Stimulated activated CD4-positive, alpha-beta T cell treated with anti-CD3 and anti-CD28 coated beads, Interleukin-1b, Interleukin-23, amount 100 ng/mL, for 48 hours (primary cell): ENCODE measurements around the gene ARHGAP33.
"Not testable (repeated sequence)": the region's sequence is repeated elsewhere in the genome, so short reads cannot be mapped to it uniquely, and the experiment has no call there.

Experiments used
- DNase-seq: peaks from one replicate; pipeline ENCODE4 v3.0.0-alpha.2; 2020

Gene ARHGAP33

GRCh38 chr19:35780717-35781116 lies 5.4 kb downstream of the ARHGAP33 start:
- DNase-seq, result no peak

- no peak for DNase-seq
These were observed 6.3 kb downstream of the ARHGAP33 start for GRCh38 chr19:35781650-35782049.

- DNase-seq, result no peak
These were observed 7.2 kb downstream of the ARHGAP33 start for GRCh38 chr19:35782589-35782988.

- DNase-seq, result no peak
These were observed 8.4 kb downstream of the ARHGAP33 start for GRCh38 chr19:35783469-35784434.

GRCh38 chr19:35784503-35785338 lies 9.4 kb downstream of the ARHGAP33 start:
- no peak for DNase-seq

- no peak for DNase-seq
These were observed 9.9 kb downstream of the ARHGAP33 start for GRCh38 chr19:35785339-35785627.

- DNase-seq, result no peak
These were observed 11.2 kb downstream of the ARHGAP33 start for GRCh38 chr19:35786299-35787160.

- no peak for DNase-seq
These were observed 11.9 kb downstream of the ARHGAP33 start for GRCh38 chr19:35787227-35787799.

- DNase-seq, result no peak
These were observed 13.0 kb downstream of the ARHGAP33 start for GRCh38 chr19:35788205-35788960.

GRCh38 chr19:35789195-35789977 lies 14.0 kb downstream of the ARHGAP33 start:
- no peak for DNase-seq

- no peak for DNase-seq
These were observed 14.9 kb downstream of the ARHGAP33 start for GRCh38 chr19:35789978-35790944.

- DNase-seq, result no peak
These were observed 15.8 kb downstream of the ARHGAP33 start for GRCh38 chr19:35790981-35791813.

GRCh38 chr19:35791814-35792279 lies 16.5 kb downstream of the ARHGAP33 start:
- DNase-seq, result no peak

- no peak for DNase-seq
These were observed 16.9 kb downstream of the ARHGAP33 start for GRCh38 chr19:35792312-35792711.

GRCh38 chr19:35792888-35793287 lies 17.5 kb downstream of the ARHGAP33 start:
- no peak for DNase-seq

GRCh38 chr19:35793381-35794165 lies 18.2 kb downstream of the ARHGAP33 start:
- DNase-seq, result no peak

- not testable (repeated sequence) for DNase-seq
These were observed 20.2 kb downstream of the ARHGAP33 start for GRCh38 chr19:35795564-35795963.
